ENCODE measurements around the gene TRPM5. TPM values are rescaled to one million over a fixed set of nuclear protein-coding genes. Genes with fewer than 3 reads are reported as not detected.

TRPM5 gene
- total RNA-seq, 1 donor from 2014 or later, result not detected

DNA sequence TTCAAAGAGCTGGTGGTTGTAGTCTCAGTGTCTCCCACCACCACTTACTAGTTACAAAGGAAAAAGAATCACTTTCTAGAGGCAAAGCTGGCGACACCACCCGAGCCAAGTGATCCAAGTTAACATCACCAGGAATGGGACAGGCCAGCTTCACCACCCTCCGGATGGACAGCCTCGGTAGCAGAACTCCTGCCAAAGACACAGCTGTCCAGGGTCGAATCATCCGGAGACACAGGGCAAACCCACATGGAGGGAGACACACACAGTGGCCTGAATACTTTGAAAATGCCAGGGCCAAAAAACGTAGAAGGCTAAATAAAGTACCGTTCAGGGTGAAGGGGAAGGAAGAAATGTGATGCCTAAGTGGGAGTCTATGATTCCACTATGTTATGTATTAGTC, 33.6 kb upstream of the TRPM5 start:
- Mint-ChIP-seq H3K9me3 (ENCODE audit: unreplicated experiment) (peaks cover 11% of the 10 kb centered on the region), H3K27me3 (ENCODE audit: unreplicated experiment) (peaks cover 32% of the 10 kb centered on the region), H3K27ac (ENCODE audit: unreplicated experiment) (no peak overlapping the region), H3K4me3 (ENCODE audit: unreplicated experiment) (no peak overlapping the region), H3K4me1 (ENCODE audit: unreplicated experiment) (no peaks in the 10 kb centered on the region), H3K36me3 (ENCODE audit: unreplicated experiment) (no peaks in the 10 kb centered on the region)
- no peak for DNase-seq (ENCODE audit: extremely low spot score, unreplicated experiment)
- no peak for TF ChIP-seq CTCF (IDR thresholded peaks at IDR 0.05)

- Mint-ChIP-seq H3K36me3 (ENCODE audit: unreplicated experiment) (no peaks in the 10 kb centered on the region), H3K4me1 (ENCODE audit: unreplicated experiment) (no peaks in the 10 kb centered on the region), H3K27ac (ENCODE audit: unreplicated experiment) (no peak overlapping the region), H3K27me3 (ENCODE audit: unreplicated experiment) (peaks cover 27% of the 10 kb centered on the region), H3K4me3 (ENCODE audit: unreplicated experiment) (no peak overlapping the region), H3K9me3 (ENCODE audit: unreplicated experiment) (peaks cover 11% of the 10 kb centered on the region)
- no peak for TF ChIP-seq CTCF (IDR thresholded peaks at IDR 0.05)
- no peak for DNase-seq (ENCODE audit: extremely low spot score, unreplicated experiment)
These were observed 32.9 kb upstream of the TRPM5 start for GRCh38 chr11:2477254-2477653.

- Mint-ChIP-seq H3K27me3 (ENCODE audit: unreplicated experiment) (peaks cover 19% of the 10 kb centered on the region), H3K4me3 (ENCODE audit: unreplicated experiment) (no peak overlapping the region), H3K36me3 (ENCODE audit: unreplicated experiment) (no peaks in the 10 kb centered on the region), H3K27ac (ENCODE audit: unreplicated experiment) (no peak overlapping the region), H3K4me1 (ENCODE audit: unreplicated experiment) (no peaks in the 10 kb centered on the region), H3K9me3 (ENCODE audit: unreplicated experiment) (peaks cover 7% of the 10 kb centered on the region)
- TF ChIP-seq CTCF (IDR thresholded peaks at IDR 0.05), result no peak
- peak; percentile 64 for DNase-seq (ENCODE audit: extremely low spot score, unreplicated experiment)
These were observed 31.0 kb upstream of the TRPM5 start for GRCh38 chr11:2475136-2475918.

DNA sequence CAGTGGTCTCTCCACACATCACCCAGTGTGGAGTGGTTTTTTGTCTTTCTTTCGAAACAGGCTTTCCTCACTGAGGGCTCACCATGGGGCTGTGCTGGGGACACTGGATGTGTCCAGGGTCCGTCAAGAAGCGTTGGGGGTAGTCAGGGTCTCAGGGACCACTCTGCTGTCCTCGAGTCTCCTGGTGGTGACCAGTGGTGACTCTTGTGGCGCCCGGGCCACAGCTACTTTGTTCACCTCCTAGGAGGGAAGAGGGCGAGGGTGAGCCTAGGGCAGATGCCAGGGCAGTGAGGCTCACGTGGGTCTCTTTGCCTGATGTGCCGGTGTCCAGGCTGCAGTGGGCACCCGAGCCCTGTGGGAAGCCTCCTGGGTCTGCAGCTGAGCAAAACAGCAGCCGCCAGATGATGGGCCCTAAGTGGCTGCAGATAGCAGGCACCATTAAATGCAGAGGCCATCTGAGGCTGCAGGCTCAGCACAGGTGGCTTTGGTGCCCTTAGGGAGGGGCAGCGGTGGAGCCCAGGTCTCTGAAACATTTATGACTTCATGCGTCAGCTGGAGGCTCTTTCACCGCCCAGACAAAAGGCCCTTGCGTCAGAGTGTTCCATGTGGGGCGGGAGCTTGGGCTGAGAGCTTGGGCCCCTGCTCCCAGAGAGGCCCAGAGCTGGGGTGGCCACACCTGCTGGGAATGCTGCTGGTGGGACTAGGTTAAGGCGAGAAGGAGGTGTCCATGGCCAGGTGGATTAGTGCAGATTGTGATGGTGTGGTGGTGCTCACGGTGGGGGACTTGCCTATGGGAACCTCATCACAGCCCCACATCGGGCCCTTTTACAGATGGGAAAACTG, 30.0 kb upstream of the TRPM5 start:
- Mint-ChIP-seq H3K27ac (ENCODE audit: unreplicated experiment) (no peak overlapping the region), H3K4me1 (ENCODE audit: unreplicated experiment) (no peaks in the 10 kb centered on the region), H3K4me3 (ENCODE audit: unreplicated experiment) (no peak overlapping the region), H3K36me3 (ENCODE audit: unreplicated experiment) (no peaks in the 10 kb centered on the region), H3K27me3 (ENCODE audit: unreplicated experiment) (peaks cover 26% of the 10 kb centered on the region), H3K9me3 (ENCODE audit: unreplicated experiment) (no peaks in the 10 kb centered on the region)
- no peak for TF ChIP-seq CTCF (IDR thresholded peaks at IDR 0.05)
- peak; percentile 75 for DNase-seq (ENCODE audit: extremely low spot score, unreplicated experiment)
